Superior temporal gyrus (tissue), 1 donor: Measurements from ENCODE around the gene IRF5.
"Not testable (repeated sequence)": the region's sequence is repeated elsewhere in the genome, so short reads cannot be mapped to it uniquely, and the experiment has no call there.

Experiments
- DNase-seq: peaks from one replicate; pipeline ENCODE4 v3.0.0-alpha.2; 2016; ENCODE audit errors: extremely low spot score

IRF5 gene

GRCh38 chr7:128959296-128959695 is 21.6 kb downstream of the IRF5 start:
- no peak for DNase-seq

- DNase-seq: no peak
These were observed 23.4 kb downstream of the IRF5 start for GRCh38 chr7:128961030-128961659.

- DNase-seq: no peak
These were observed 25.2 kb downstream of the IRF5 start for GRCh38 chr7:128962899-128963298.

GRCh38 chr7:128963327-128963757 is 25.6 kb downstream of the IRF5 start:
- no peak for DNase-seq

- no peak for DNase-seq
These were observed 30.9 kb downstream of the IRF5 start for GRCh38 chr7:128968624-128969023.

- no peak for DNase-seq
These were observed 36.7 kb downstream of the IRF5 start for GRCh38 chr7:128974241-128974934.

GRCh38 chr7:128982105-128982504 is 44.4 kb downstream of the IRF5 start:
- no peak for DNase-seq

GRCh38 chr7:128985660-128986059 is 47.9 kb downstream of the IRF5 start:
- no peak for DNase-seq

- DNase-seq: no peak
These were observed 48.9 kb downstream of the IRF5 start for GRCh38 chr7:128986609-128987008.

- DNase-seq: no peak
These were observed 50.6 kb downstream of the IRF5 start for GRCh38 chr7:128988372-128988771.

GRCh38 chr7:128989961-128990360 is 52.2 kb downstream of the IRF5 start:
- no peak for DNase-seq

- no peak for DNase-seq
These were observed 55.7 kb downstream of the IRF5 start for GRCh38 chr7:128993419-128993818.

- DNase-seq: not testable (repeated sequence)
These were observed 56.8 kb downstream of the IRF5 start for GRCh38 chr7:128994560-128994959.

GRCh38 chr7:128997181-128997580 is 59.5 kb downstream of the IRF5 start:
- DNase-seq: no peak
